Fibroblast of skin of scalp (primary cell): ENCODE results near the gene MAP2K7.
"Not testable (repeated sequence)": the region's sequence is repeated elsewhere in the genome, so short reads cannot be mapped to it uniquely, and the experiment has no call there.

ENCODE experiments used
- DNase-seq: peaks from one replicate; pipeline ENCODE4 v3.0.0-alpha.2; 2013

Gene MAP2K7

GRCh38 chr19:7920519-7921301 lies 17.0 kb downstream of the MAP2K7 start:
- DNase-seq: peak; percentile 97

GRCh38 chr19:7921302-7921966 lies 17.8 kb downstream of the MAP2K7 start:
- no peak for DNase-seq

- DNase-seq: no peak
These were observed 18.5 kb downstream of the MAP2K7 start for GRCh38 chr19:7921967-7922835.

- DNase-seq: no peak
These were observed 19.1 kb downstream of the MAP2K7 start for GRCh38 chr19:7922836-7923195.

- no peak for DNase-seq
These were observed 19.9 kb downstream of the MAP2K7 start for GRCh38 chr19:7923295-7924191.

GRCh38 chr19:7924241-7924640 lies 20.6 kb downstream of the MAP2K7 start:
- DNase-seq: no peak

GRCh38 chr19:7924651-7925170 lies 21.0 kb downstream of the MAP2K7 start:
- DNase-seq: no peak

GRCh38 chr19:7925171-7925851 lies 21.6 kb downstream of the MAP2K7 start:
- peak; percentile 74 for DNase-seq

GRCh38 chr19:7926021-7926726 lies 22.5 kb downstream of the MAP2K7 start, which contains the start of gene CTXN1:
Gene CTXN1, minus strand, starts transcription at chr19:7926135. Its CDS starts 597 bp downstream, at chr19:7925538.
- peak; percentile 65 for DNase-seq

- no peak for DNase-seq
These were observed 23.3 kb downstream of the MAP2K7 start for GRCh38 chr19:7926727-7927604.

GRCh38 chr19:7927605-7928333 lies 24.1 kb downstream of the MAP2K7 start:
- DNase-seq: no peak

- no peak for DNase-seq
These were observed 24.6 kb downstream of the MAP2K7 start for GRCh38 chr19:7928334-7928706.

GRCh38 chr19:7928741-7929701 lies 25.3 kb downstream of the MAP2K7 start:
- DNase-seq: peak; percentile 80

GRCh38 chr19:7930030-7930429 lies 26.4 kb downstream of the MAP2K7 start:
- not testable (repeated sequence) for DNase-seq

GRCh38 chr19:7930765-7931164 lies 27.1 kb downstream of the MAP2K7 start:
- DNase-seq: no peak

GRCh38 chr19:7931221-7932061 lies 27.8 kb downstream of the MAP2K7 start:
- no peak for DNase-seq
